WTC11 (cell line): ENCODE results near the gene SEC61A1. TPM values are rescaled to one million over a fixed set of nuclear protein-coding genes. Genes with fewer than 3 reads are reported as not detected.

Experiments used
- ATAC-seq: fragments of 200-7000 bp; cut with Tn5 transposase; 2 replicates; pipeline ENCODE4 v1.10.0; 2021; ENCODE audit warnings: mild to moderate bottlenecking, moderate library complexity
- CTCF ChIA-PET: fragments of 300-600 bp; sonication (Branson Sonifier 250); formaldehyde crosslinking; loops from one replicate; lab custom pipeline; 2021; ENCODE audit warnings: antibody characterized with exemption; lab: Charles Lee
- POLR2A ChIA-PET: fragments of 350-600 bp; sonication (Branson Sonifier 250); formaldehyde crosslinking; loops from one replicate; lab custom pipeline; 2021; ENCODE audit warnings: antibody characterized with exemption; lab: Charles Lee
- DNase-seq: peaks from one replicate; pipeline ENCODE4 v3.0.0; 2021; ENCODE audit warnings: low spot score
- H3K27ac Mint-ChIP-seq: 2 replicates; pipeline ENCODE4 v1.8.0; 2021; ENCODE audit warnings: mixed read lengths
- H3K27me3 Mint-ChIP-seq: 2 replicates; pipeline ENCODE4 v1.8.0; 2021; ENCODE audit warnings: low read depth, mild to moderate bottlenecking, moderate library complexity, mixed read lengths
- H3K36me3 Mint-ChIP-seq: 2 replicates; pipeline ENCODE4 v1.8.0; 2021; ENCODE audit warnings: mixed read lengths
- H3K4me1 Mint-ChIP-seq: 2 replicates; pipeline ENCODE4 v1.8.0; 2022; ENCODE audit warnings: mixed read lengths
- H3K4me3 Mint-ChIP-seq: 2 replicates; pipeline ENCODE4 v1.8.0; 2021; ENCODE audit warnings: mild to moderate bottlenecking, moderate library complexity, mixed read lengths
- H3K9me3 Mint-ChIP-seq: 2 replicates; pipeline ENCODE4 v1.8.0; 2021; ENCODE audit warnings: mixed read lengths
- CREB1 ChIP-seq: sonication (generic); formaldehyde crosslinking; IDR thresholded peaks from 2 replicates; pipeline ENCODE4 v1.8.0; 2023; ENCODE audit warnings: mild to moderate bottlenecking, missing genetic modification reagents
- E2F4 ChIP-seq: sonication (generic); formaldehyde crosslinking; IDR thresholded peaks from 2 replicates; pipeline ENCODE4 v1.8.1; 2022; ENCODE audit warnings: low read depth, mild to moderate bottlenecking, moderate library complexity, missing genetic modification reagents, borderline replicate concordance
- ETV6 ChIP-seq: sonication (generic); formaldehyde crosslinking; IDR thresholded peaks from 2 replicates; pipeline ENCODE4 v1.8.1; 2022; ENCODE audit warnings: mild to moderate bottlenecking, missing genetic modification reagents
- GTF2I ChIP-seq: fragments of 250-450 bp; sonication (Bioruptor Pico); conservative IDR thresholded peaks from 2 replicates; pipeline ENCODE4 v1.4.0; 2021; ENCODE audit warnings: mild to moderate bottlenecking
- KAT7 ChIP-seq: sonication (generic); formaldehyde crosslinking; IDR thresholded peaks from 2 replicates; pipeline ENCODE4 v1.8.1; 2023; ENCODE audit warnings: missing genetic modification reagents, mild to moderate bottlenecking, borderline replicate concordance
- NFE2L1 ChIP-seq: sonication (generic); formaldehyde crosslinking; IDR thresholded peaks from 2 replicates; pipeline ENCODE4 v1.8.1; 2023; ENCODE audit warnings: missing genetic modification reagents
- RORB ChIP-seq: fragments of 250-450 bp; sonication (Bioruptor Pico); IDR thresholded peaks from 2 replicates; pipeline ENCODE4 v1.9.0; 2021; ENCODE audit warnings: mild to moderate bottlenecking
- SMAD4 ChIP-seq: sonication (generic); formaldehyde crosslinking; IDR thresholded peaks from 2 replicates; pipeline ENCODE4 v1.8.0; 2022; ENCODE audit warnings: mild to moderate bottlenecking, missing genetic modification reagents
- TEAD4 ChIP-seq: sonication (generic); formaldehyde crosslinking; IDR thresholded peaks from 2 replicates; pipeline ENCODE4 v1.8.0; 2022; ENCODE audit warnings: mild to moderate bottlenecking, missing genetic modification reagents
- USF2 ChIP-seq: sonication (generic); formaldehyde crosslinking; IDR thresholded peaks from 2 replicates; pipeline ENCODE4 v1.8.1; 2023; ENCODE audit warnings: mild to moderate bottlenecking, missing genetic modification reagents, moderate library complexity
- ZBTB21 ChIP-seq: sonication (generic); formaldehyde crosslinking; IDR thresholded peaks from 2 replicates; pipeline ENCODE4 v1.8.1; 2023; ENCODE audit warnings: mild to moderate bottlenecking, missing genetic modification reagents, borderline replicate concordance
- ZNF121 ChIP-seq: sonication (generic); formaldehyde crosslinking; IDR thresholded peaks from 2 replicates; pipeline ENCODE4 v1.8.0; 2023; ENCODE audit warnings: missing genetic modification reagents
- ZNF317 ChIP-seq: sonication (generic); formaldehyde crosslinking; IDR thresholded peaks from 2 replicates; pipeline ENCODE4 v1.8.1; 2023; ENCODE audit warnings: low read depth, mild to moderate bottlenecking, moderate library complexity, missing genetic modification reagents, borderline replicate concordance
- total RNA-seq: library from RNA; stranded (reverse); gene quantifications from 3 replicates; pipeline ENCODE4 v1.2.3, GENCODE V29; 2021
- TF ChIP-seq, protein P1 (sequence below): fragments of 250-450 bp; sonication (Bioruptor Pico); IDR thresholded peaks from 2 replicates; pipeline ENCODE4 v1.9.0; 2021; ENCODE audit warnings: mild to moderate bottlenecking
- TF ChIP-seq, protein P2 (sequence below): sonication (generic); formaldehyde crosslinking; IDR thresholded peaks from 2 replicates; pipeline ENCODE4 v1.8.1; 2022; ENCODE audit warnings: mild to moderate bottlenecking, moderate library complexity, missing genetic modification reagents
- TF ChIP-seq, protein P3 (sequence below): sonication (generic); formaldehyde crosslinking; IDR thresholded peaks from 2 replicates; pipeline ENCODE4 v1.8.0; 2022; ENCODE audit warnings: mild to moderate bottlenecking, missing genetic modification reagents
- TF ChIP-seq, protein P4 (sequence below): sonication (generic); formaldehyde crosslinking; IDR thresholded peaks from 2 replicates; pipeline ENCODE4 v1.8.0; 2023; ENCODE audit warnings: missing genetic modification reagents
- TF ChIP-seq, protein P5 (sequence below): fragments of 250-450 bp; sonication (Bioruptor Pico); IDR thresholded peaks from 2 replicates; pipeline ENCODE4 v1.9.0; 2021; ENCODE audit warnings: mild to moderate bottlenecking, borderline replicate concordance
- TF ChIP-seq, protein P6 (sequence below): sonication (generic); formaldehyde crosslinking; IDR thresholded peaks from 2 replicates; pipeline ENCODE4 v1.8.1; 2023; ENCODE audit warnings: mild to moderate bottlenecking, moderate library complexity, missing genetic modification reagents
- TF ChIP-seq, protein P7 (sequence below): sonication (generic); formaldehyde crosslinking; IDR thresholded peaks from 2 replicates; pipeline ENCODE4 v1.8.0; 2023; ENCODE audit warnings: missing genetic modification reagents, mild to moderate bottlenecking, borderline replicate concordance

Gene SEC61A1
- total RNA-seq, 1 experiment from 2014 or later, result 152 TPM

DNA sequence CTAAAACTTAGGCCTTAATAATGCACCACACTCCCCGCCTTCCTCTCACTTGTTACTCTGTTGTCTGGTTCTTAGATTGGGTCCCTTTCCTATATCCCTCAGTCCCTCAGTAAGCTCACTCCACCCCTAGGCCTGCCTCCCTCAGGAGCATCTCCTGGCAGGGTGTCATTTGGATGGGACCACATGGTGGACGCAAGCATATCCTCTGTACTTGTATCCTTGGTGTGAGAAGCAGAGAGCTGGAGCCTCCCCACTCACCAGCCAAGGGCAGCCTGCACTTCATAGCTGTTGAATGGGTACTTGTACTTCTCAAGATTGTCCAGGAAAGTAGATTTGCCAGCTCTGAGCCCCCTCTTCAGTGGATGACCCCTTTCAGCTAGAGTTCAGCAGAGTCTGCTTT lies 11.6 kb downstream of the SEC61A1 start:
- TF ChIP-seq E2F4 (CRISPR knock-in tag), result no peak
- TF ChIP-seq, protein P1, sequence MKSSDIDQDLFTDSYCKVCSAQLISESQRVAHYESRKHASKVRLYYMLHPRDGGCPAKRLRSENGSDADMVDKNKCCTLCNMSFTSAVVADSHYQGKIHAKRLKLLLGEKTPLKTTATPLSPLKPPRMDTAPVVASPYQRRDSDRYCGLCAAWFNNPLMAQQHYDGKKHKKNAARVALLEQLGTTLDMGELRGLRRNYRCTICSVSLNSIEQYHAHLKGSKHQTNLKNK, result no peak
- TF ChIP-seq, protein P2, sequence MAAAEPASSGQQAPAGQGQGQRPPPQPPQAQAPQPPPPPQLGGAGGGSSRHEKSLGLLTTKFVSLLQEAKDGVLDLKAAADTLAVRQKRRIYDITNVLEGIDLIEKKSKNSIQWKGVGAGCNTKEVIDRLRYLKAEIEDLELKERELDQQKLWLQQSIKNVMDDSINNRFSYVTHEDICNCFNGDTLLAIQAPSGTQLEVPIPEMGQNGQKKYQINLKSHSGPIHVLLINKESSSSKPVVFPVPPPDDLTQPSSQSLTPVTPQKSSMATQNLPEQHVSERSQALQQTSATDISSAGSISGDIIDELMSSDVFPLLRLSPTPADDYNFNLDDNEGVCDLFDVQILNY (CRISPR knock-in tag), result no peak
- no peak for TF ChIP-seq RORB (CRISPR knock-in tag)
- TF ChIP-seq CREB1 (CRISPR knock-in tag), result no peak
- TF ChIP-seq USF2, result no peak
- TF ChIP-seq, protein P3, sequence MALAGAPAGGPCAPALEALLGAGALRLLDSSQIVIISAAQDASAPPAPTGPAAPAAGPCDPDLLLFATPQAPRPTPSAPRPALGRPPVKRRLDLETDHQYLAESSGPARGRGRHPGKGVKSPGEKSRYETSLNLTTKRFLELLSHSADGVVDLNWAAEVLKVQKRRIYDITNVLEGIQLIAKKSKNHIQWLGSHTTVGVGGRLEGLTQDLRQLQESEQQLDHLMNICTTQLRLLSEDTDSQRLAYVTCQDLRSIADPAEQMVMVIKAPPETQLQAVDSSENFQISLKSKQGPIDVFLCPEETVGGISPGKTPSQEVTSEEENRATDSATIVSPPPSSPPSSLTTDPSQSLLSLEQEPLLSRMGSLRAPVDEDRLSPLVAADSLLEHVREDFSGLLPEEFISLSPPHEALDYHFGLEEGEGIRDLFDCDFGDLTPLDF (CRISPR knock-in tag), result no peak
- no peak for TF ChIP-seq ZNF317 (CRISPR knock-in tag)
- TF ChIP-seq KAT7 (CRISPR knock-in tag), result no peak
- no peak for TF ChIP-seq TEAD4
- TF ChIP-seq NFE2L1 (CRISPR knock-in tag), result no peak
- TF ChIP-seq, all 79 proteins: peak for 0
- Mint-ChIP-seq H3K4me3 (no peak overlapping the region), H3K9me3 (no peaks in the 10 kb centered on the region), H3K27ac (no peak overlapping the region), H3K36me3 (peaks cover 91% of the 10 kb centered on the region), H3K4me1 (peaks cover 4% of the 10 kb centered on the region; the same call in 1 of the 2 replicates), H3K27me3 (no peaks in the 10 kb centered on the region)
- ChIA-PET POLR2A (no interaction called here), CTCF (interaction anchor here (1.9 kb wide), 1 partner anchor 12 kb away, joined by 4 read pairs; no protein-coding TSS in a partner anchor)
- DNase-seq (no peak), ATAC-seq (no peak)

GRCh38 chr3:128064962-128065361 lies 12.7 kb downstream of the SEC61A1 start:
- Mint-ChIP-seq H3K4me1 (peaks cover under 1% of the 10 kb centered on the region; the same call in 1 of the 2 replicates), H3K27ac (no peak overlapping the region), H3K9me3 (no peaks in the 10 kb centered on the region), H3K36me3 (peaks cover 90% of the 10 kb centered on the region), H3K27me3 (no peaks in the 10 kb centered on the region), H3K4me3 (no peak overlapping the region)
- CTCF ChIA-PET, result no interaction called here
- ATAC-seq (no peak), DNase-seq (no peak)
- POLR2A ChIA-PET, result interaction anchor here (0.7 kb wide), 1 partner anchor 63 kb away, joined by 3 read pairs; no protein-coding TSS in a partner anchor
- TF ChIP-seq, protein P4, sequence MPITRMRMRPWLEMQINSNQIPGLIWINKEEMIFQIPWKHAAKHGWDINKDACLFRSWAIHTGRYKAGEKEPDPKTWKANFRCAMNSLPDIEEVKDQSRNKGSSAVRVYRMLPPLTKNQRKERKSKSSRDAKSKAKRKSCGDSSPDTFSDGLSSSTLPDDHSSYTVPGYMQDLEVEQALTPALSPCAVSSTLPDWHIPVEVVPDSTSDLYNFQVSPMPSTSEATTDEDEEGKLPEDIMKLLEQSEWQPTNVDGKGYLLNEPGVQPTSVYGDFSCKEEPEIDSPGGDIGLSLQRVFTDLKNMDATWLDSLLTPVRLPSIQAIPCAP, result no peak
- TF ChIP-seq SMAD4 (CRISPR knock-in tag) (no peak), GTF2I (CRISPR knock-in tag) (no peak), ZBTB21 (CRISPR knock-in tag) (no peak), ETV6 (CRISPR knock-in tag) (no peak), ZNF121 (no peak)
- TF ChIP-seq, protein P5, sequence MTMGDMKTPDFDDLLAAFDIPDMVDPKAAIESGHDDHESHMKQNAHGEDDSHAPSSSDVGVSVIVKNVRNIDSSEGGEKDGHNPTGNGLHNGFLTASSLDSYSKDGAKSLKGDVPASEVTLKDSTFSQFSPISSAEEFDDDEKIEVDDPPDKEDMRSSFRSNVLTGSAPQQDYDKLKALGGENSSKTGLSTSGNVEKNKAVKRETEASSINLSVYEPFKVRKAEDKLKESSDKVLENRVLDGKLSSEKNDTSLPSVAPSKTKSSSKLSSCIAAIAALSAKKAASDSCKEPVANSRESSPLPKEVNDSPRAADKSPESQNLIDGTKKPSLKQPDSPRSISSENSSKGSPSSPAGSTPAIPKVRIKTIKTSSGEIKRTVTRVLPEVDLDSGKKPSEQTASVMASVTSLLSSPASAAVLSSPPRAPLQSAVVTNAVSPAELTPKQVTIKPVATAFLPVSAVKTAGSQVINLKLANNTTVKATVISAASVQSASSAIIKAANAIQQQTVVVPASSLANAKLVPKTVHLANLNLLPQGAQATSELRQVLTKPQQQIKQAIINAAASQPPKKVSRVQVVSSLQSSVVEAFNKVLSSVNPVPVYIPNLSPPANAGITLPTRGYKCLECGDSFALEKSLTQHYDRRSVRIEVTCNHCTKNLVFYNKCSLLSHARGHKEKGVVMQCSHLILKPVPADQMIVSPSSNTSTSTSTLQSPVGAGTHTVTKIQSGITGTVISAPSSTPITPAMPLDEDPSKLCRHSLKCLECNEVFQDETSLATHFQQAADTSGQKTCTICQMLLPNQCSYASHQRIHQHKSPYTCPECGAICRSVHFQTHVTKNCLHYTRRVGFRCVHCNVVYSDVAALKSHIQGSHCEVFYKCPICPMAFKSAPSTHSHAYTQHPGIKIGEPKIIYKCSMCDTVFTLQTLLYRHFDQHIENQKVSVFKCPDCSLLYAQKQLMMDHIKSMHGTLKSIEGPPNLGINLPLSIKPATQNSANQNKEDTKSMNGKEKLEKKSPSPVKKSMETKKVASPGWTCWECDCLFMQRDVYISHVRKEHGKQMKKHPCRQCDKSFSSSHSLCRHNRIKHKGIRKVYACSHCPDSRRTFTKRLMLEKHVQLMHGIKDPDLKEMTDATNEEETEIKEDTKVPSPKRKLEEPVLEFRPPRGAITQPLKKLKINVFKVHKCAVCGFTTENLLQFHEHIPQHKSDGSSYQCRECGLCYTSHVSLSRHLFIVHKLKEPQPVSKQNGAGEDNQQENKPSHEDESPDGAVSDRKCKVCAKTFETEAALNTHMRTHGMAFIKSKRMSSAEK (CRISPR knock-in tag), result no peak
- TF ChIP-seq, protein P6, sequence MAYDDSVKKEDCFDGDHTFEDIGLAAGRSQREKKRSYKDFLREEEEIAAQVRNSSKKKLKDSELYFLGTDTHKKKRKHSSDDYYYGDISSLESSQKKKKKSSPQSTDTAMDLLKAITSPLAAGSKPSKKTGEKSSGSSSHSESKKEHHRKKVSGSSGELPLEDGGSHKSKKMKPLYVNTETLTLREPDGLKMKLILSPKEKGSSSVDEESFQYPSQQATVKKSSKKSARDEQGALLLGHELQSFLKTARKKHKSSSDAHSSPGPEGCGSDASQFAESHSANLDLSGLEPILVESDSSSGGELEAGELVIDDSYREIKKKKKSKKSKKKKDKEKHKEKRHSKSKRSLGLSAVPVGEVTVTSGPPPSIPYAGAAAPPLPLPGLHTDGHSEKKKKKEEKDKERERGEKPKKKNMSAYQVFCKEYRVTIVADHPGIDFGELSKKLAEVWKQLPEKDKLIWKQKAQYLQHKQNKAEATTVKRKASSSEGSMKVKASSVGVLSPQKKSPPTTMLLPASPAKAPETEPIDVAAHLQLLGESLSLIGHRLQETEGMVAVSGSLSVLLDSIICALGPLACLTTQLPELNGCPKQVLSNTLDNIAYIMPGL (CRISPR knock-in tag), result no peak
- TF ChIP-seq, protein P7, sequence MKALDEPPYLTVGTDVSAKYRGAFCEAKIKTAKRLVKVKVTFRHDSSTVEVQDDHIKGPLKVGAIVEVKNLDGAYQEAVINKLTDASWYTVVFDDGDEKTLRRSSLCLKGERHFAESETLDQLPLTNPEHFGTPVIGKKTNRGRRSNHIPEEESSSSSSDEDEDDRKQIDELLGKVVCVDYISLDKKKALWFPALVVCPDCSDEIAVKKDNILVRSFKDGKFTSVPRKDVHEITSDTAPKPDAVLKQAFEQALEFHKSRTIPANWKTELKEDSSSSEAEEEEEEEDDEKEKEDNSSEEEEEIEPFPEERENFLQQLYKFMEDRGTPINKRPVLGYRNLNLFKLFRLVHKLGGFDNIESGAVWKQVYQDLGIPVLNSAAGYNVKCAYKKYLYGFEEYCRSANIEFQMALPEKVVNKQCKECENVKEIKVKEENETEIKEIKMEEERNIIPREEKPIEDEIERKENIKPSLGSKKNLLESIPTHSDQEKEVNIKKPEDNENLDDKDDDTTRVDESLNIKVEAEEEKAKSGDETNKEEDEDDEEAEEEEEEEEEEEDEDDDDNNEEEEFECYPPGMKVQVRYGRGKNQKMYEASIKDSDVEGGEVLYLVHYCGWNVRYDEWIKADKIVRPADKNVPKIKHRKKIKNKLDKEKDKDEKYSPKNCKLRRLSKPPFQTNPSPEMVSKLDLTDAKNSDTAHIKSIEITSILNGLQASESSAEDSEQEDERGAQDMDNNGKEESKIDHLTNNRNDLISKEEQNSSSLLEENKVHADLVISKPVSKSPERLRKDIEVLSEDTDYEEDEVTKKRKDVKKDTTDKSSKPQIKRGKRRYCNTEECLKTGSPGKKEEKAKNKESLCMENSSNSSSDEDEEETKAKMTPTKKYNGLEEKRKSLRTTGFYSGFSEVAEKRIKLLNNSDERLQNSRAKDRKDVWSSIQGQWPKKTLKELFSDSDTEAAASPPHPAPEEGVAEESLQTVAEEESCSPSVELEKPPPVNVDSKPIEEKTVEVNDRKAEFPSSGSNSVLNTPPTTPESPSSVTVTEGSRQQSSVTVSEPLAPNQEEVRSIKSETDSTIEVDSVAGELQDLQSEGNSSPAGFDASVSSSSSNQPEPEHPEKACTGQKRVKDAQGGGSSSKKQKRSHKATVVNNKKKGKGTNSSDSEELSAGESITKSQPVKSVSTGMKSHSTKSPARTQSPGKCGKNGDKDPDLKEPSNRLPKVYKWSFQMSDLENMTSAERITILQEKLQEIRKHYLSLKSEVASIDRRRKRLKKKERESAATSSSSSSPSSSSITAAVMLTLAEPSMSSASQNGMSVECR, result no peak
